Measurements from ENCODE around the gene TNS1.

The TNS1 gene

DNA sequence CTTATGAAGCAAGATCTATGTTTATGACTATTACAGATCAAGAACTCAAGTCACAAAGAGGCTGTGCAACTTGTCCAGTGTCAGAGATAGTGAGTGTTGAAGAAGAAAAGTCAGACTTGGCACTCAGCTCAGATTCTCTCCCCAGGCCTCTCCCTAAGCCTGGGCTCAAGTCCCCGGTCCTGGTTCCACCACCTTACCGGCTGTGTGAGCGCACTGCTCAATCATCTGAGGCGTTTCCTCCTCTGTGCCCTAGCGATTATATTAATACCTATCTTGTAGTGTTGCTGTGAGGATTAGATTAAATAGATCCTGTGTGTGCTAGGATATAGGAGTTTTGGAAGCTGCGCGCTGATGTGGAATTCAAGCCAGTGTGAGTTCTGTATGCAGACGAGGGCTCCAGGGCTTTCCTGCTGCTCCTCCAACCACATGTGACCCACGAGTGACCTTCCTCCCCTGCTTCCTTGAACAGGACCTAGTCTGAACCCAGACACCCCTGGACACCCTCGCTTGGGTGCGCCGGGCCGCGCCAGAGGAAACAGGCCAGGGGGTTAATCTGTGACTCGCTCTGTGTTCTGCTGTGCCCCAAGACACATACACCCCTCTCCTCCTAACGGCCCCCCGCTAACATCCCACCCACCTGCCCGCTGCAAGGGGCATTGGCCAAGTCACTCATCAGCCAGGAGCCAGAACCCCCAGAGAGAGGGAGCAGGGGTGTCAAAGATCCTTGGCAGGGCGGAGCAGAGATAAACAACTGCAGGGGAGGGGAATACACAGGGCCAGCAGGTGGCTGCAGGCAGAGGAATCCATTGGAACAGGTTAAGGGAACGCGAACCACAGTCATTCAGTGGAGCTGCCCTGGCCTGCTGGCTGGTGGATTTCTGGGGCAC lies 38.3 kb downstream of the TNS1 start:
- TF ChIP-seq CTCF (IDR thresholded peaks at IDR 0.05; ENCODE audit: extremely low read depth, missing control alignments) = no peak
- DNase-seq (ENCODE audit: low spot score) = no peak

DNA sequence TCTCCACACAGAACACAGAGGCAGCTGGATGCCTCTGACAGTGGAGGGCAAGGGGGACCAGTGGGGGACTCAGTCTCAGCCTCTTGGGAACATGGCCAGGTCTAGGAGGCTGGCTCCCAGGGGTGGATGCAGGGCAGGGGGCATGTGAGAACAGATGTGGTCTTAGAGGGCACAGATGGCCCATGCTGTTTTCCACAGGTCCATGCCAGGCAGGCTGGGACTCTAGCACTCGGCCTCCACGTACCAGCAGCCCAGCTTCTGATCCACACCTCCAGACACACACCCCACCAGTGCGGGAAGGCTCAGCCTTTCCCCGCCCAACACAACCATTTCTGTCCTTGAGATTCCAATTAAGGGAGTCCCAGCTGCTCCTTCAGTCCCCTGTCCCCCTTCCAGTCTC lies 42.4 kb downstream of the TNS1 start:
- no peak for TF ChIP-seq CTCF (IDR thresholded peaks at IDR 0.05; ENCODE audit: extremely low read depth, missing control alignments)
- no peak for DNase-seq (ENCODE audit: low spot score)

- no peak for DNase-seq (ENCODE audit: low spot score)
Measured at GRCh38 chr2:217959723-217960122, 43.1 kb downstream of the TNS1 start.

DNA sequence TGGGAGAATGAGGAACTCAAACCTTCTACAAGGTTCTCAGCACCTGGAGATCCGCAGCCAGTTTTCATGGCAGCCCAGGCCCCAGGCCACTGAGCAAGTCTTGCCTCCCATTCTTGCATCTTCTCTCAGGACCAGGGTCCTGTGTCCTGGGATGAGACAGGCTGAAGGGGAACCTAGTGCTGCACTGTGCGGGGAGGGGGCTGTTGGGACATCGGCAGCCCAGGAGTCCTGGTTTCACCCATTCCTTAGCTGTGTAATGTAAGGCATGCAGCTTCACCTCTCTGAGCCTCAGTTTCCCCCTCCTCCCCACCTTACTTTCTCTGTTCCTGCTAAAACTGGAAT lies 43.9 kb downstream of the TNS1 start:
- no peak for DNase-seq (ENCODE audit: low spot score)
- TF ChIP-seq CTCF (IDR thresholded peaks at IDR 0.05; ENCODE audit: extremely low read depth, missing control alignments) = no peak

More at GRCh38 chr2:217959723-217960122, 43.1 kb downstream of the TNS1 start:
- no peak for TF ChIP-seq CTCF (IDR thresholded peaks at IDR 0.05; ENCODE audit: extremely low read depth, missing control alignments)

DNA sequence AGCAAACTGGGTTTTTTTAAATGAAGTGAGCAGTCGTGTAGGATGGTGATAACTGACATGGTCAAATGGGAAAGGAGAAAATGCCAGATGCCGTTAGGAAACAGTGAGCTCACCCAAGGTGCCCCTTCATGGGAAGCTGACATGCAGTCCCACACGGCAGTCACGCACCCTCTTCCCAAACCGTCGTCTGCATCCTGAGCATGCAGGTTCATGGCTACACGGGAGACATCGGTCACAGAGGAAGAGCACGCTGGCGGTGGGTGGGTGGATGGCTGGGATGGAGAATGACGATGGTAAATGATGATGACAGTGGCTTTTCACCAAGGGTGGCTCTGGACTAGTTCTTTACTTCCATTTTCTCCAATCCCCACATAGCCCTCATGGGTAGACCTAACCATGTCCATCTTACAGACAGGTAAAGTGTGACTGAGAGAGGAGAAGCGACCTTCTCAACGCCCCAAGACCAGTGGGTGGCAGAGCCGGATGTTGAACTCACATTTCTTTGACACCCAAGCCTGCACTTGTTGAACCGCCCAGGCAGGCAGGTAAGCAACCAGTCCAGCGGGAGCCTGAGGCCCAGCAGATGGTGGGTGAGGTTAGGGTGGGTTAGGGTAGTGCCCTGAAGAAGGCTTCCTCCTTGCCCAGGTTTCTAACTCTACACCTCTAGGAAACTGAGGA lies 44.5 kb downstream of the TNS1 start:
- no peak for TF ChIP-seq CTCF (IDR thresholded peaks at IDR 0.05; ENCODE audit: extremely low read depth, missing control alignments)
- DNase-seq (ENCODE audit: low spot score) = no peak

- no peak for TF ChIP-seq CTCF (IDR thresholded peaks at IDR 0.05; ENCODE audit: extremely low read depth, missing control alignments)
- DNase-seq (ENCODE audit: low spot score) = no peak
Measured at GRCh38 chr2:217956586-217957457, 46.0 kb downstream of the TNS1 start.
